Measurements from ENCODE around the gene KANTR.

DNA sequence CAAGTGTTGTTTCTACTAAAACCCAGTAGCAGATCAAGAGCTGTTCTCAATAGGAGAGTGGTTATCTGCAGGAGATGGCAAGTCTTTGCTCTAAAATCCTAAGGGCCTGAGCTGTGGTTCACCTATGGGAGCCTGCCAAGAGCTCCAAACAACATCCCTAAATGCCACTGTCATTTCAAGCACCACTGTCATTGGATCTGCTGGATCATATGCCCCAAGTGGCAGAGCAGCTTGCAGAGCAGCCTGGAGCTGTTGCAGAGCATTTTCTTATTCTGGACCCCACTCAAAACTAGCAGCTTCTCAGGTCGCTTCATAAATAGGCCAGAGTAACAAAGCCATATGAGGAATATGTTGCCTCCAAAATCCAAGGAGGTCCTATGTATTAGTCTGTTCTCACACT lies 59.6 kb downstream of the KANTR start:
- TF ChIP-seq ZBTB7A (IDR thresholded peaks at IDR 0.05; ENCODE audit: low read depth), result no peak
- TF ChIP-seq, protein P1, sequence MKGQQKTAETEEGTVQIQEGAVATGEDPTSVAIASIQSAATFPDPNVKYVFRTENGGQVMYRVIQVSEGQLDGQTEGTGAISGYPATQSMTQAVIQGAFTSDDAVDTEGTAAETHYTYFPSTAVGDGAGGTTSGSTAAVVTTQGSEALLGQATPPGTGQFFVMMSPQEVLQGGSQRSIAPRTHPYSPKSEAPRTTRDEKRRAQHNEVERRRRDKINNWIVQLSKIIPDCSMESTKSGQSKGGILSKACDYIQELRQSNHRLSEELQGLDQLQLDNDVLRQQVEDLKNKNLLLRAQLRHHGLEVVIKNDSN (IDR thresholded peaks at IDR 0.05), result no peak
- TF ChIP-seq EP300 (IDR thresholded peaks at IDR 0.05; ENCODE audit: borderline replicate concordance), result no peak
- no peak for TF ChIP-seq CREB1 (IDR thresholded peaks at IDR 0.05; ENCODE audit: low read depth)
- TF ChIP-seq, protein P2, sequence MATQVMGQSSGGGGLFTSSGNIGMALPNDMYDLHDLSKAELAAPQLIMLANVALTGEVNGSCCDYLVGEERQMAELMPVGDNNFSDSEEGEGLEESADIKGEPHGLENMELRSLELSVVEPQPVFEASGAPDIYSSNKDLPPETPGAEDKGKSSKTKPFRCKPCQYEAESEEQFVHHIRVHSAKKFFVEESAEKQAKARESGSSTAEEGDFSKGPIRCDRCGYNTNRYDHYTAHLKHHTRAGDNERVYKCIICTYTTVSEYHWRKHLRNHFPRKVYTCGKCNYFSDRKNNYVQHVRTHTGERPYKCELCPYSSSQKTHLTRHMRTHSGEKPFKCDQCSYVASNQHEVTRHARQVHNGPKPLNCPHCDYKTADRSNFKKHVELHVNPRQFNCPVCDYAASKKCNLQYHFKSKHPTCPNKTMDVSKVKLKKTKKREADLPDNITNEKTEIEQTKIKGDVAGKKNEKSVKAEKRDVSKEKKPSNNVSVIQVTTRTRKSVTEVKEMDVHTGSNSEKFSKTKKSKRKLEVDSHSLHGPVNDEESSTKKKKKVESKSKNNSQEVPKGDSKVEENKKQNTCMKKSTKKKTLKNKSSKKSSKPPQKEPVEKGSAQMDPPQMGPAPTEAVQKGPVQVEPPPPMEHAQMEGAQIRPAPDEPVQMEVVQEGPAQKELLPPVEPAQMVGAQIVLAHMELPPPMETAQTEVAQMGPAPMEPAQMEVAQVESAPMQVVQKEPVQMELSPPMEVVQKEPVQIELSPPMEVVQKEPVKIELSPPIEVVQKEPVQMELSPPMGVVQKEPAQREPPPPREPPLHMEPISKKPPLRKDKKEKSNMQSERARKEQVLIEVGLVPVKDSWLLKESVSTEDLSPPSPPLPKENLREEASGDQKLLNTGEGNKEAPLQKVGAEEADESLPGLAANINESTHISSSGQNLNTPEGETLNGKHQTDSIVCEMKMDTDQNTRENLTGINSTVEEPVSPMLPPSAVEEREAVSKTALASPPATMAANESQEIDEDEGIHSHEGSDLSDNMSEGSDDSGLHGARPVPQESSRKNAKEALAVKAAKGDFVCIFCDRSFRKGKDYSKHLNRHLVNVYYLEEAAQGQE (IDR thresholded peaks at IDR 0.05; ENCODE audit: low read depth), result no peak
- TF ChIP-seq TCF12 (IDR thresholded peaks at IDR 0.05; ENCODE audit: low read depth), result no peak

All from Ishikawa (cell line).